Measurements from ENCODE around the gene RPUSD2. TPM values are rescaled to one million over a fixed set of nuclear protein-coding genes. Genes with fewer than 3 reads are reported as not detected.

Gene RPUSD2
- total RNA-seq (2014; rRNA removed; shearing (Covaris generic)) = 13.6 and 18.2 TPM in 2 replicates

GRCh38 chr15:40569129-40569953 lies at the start of gene RPUSD2:
RPUSD2 (plus strand) TSS chr15:40569299; CDS start chr15:40569338, 39 bp downstream.
- DNase-seq (ENCODE audit: low spot score) = peak; percentile 85

- DNase-seq (ENCODE audit: low spot score) = no peak
These were observed 45.5 kb upstream of the RPUSD2 start for GRCh38 chr15:40523611-40524010.

GRCh38 chr15:40525855-40526254 lies 43.2 kb upstream of the RPUSD2 start:
- DNase-seq (ENCODE audit: low spot score) = no peak

GRCh38 chr15:40528801-40529200 lies 40.3 kb upstream of the RPUSD2 start:
- no peak for DNase-seq (ENCODE audit: low spot score)

GRCh38 chr15:40533763-40534364 lies 35.2 kb upstream of the RPUSD2 start:
- no peak for DNase-seq (ENCODE audit: low spot score)

- DNase-seq (ENCODE audit: low spot score) = no peak
These were observed 34.7 kb upstream of the RPUSD2 start for GRCh38 chr15:40534371-40534770.

GRCh38 chr15:40536501-40536900 lies 32.6 kb upstream of the RPUSD2 start:
- DNase-seq (ENCODE audit: low spot score) = no peak

- no peak for DNase-seq (ENCODE audit: low spot score)
These were observed 30.1 kb upstream of the RPUSD2 start for GRCh38 chr15:40538976-40539375.

GRCh38 chr15:40543082-40543481 lies 26.0 kb upstream of the RPUSD2 start:
- no peak for DNase-seq (ENCODE audit: low spot score)

GRCh38 chr15:40543631-40544294 lies 25.3 kb upstream of the RPUSD2 start:
- DNase-seq (ENCODE audit: low spot score) = no peak

GRCh38 chr15:40545457-40545856 lies 23.6 kb upstream of the RPUSD2 start:
- DNase-seq (ENCODE audit: low spot score) = no peak

GRCh38 chr15:40548610-40549009 lies 20.5 kb upstream of the RPUSD2 start:
- no peak for DNase-seq (ENCODE audit: low spot score)

- DNase-seq (ENCODE audit: low spot score) = no peak
These were observed 19.2 kb upstream of the RPUSD2 start for GRCh38 chr15:40549894-40550293.

- no peak for DNase-seq (ENCODE audit: low spot score)
These were observed 18.6 kb upstream of the RPUSD2 start for GRCh38 chr15:40550341-40551037.

- no peak for DNase-seq (ENCODE audit: low spot score)
These were observed 15.0 kb upstream of the RPUSD2 start for GRCh38 chr15:40554161-40554525.

- no peak for DNase-seq (ENCODE audit: low spot score)
These were observed 13.2 kb upstream of the RPUSD2 start for GRCh38 chr15:40555876-40556275.

GRCh38 chr15:40558952-40559742 lies 10.0 kb upstream of the RPUSD2 start:
- no peak for DNase-seq (ENCODE audit: low spot score)

- DNase-seq (ENCODE audit: low spot score) = no peak
These were observed 6.4 kb upstream of the RPUSD2 start for GRCh38 chr15:40562691-40563090.

GRCh38 chr15:40563426-40563825 lies 5.7 kb upstream of the RPUSD2 start:
- no peak for DNase-seq (ENCODE audit: low spot score)

- peak; percentile 100 for DNase-seq (ENCODE audit: low spot score)
These were observed 4.3 kb upstream of the RPUSD2 start, which contains the start of gene CCDC32 for GRCh38 chr15:40564591-40565332. CCDC32 (minus strand) TSS chr15:40565042; CDS start chr15:40563015, 2,027 bp downstream.
